AG10803 (cell line): ENCODE measurements around the gene PLA2G4F.
A peak's percentile ranks its signal among the peaks of the same experiment; 100 is the strongest.

Experiments
- DNase-seq: peaks from one replicate; pipeline ENCODE4 v3.0.0; 2010; ENCODE audit warnings: low read depth
- H3K4me3 ChIP-seq: 2 replicates; pipeline ENCODE4 v1.5.1; 2011; ENCODE audit warnings: mild to moderate bottlenecking, low read length, control low read depth
- TF ChIP-seq, protein P1 (sequence below): conservative IDR thresholded peaks from 2 replicates; pipeline ENCODE4 v1.5.1; 2011; ENCODE audit warnings: mild to moderate bottlenecking, low read length, control low read depth, inconsistent platforms

PLA2G4F gene

GRCh38 chr15:42156243-42156922 lies at the start of gene PLA2G4F:
TSS of gene PLA2G4F (minus strand) at chr15:42156636. CDS start at chr15:42156549, 87 bp downstream.
- H3K4me3 ChIP-seq, result no peak within 1 kb of the TSS
- DNase-seq, result no peak
- TF ChIP-seq, protein P1, sequence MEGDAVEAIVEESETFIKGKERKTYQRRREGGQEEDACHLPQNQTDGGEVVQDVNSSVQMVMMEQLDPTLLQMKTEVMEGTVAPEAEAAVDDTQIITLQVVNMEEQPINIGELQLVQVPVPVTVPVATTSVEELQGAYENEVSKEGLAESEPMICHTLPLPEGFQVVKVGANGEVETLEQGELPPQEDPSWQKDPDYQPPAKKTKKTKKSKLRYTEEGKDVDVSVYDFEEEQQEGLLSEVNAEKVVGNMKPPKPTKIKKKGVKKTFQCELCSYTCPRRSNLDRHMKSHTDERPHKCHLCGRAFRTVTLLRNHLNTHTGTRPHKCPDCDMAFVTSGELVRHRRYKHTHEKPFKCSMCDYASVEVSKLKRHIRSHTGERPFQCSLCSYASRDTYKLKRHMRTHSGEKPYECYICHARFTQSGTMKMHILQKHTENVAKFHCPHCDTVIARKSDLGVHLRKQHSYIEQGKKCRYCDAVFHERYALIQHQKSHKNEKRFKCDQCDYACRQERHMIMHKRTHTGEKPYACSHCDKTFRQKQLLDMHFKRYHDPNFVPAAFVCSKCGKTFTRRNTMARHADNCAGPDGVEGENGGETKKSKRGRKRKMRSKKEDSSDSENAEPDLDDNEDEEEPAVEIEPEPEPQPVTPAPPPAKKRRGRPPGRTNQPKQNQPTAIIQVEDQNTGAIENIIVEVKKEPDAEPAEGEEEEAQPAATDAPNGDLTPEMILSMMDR, result no peak

DNA sequence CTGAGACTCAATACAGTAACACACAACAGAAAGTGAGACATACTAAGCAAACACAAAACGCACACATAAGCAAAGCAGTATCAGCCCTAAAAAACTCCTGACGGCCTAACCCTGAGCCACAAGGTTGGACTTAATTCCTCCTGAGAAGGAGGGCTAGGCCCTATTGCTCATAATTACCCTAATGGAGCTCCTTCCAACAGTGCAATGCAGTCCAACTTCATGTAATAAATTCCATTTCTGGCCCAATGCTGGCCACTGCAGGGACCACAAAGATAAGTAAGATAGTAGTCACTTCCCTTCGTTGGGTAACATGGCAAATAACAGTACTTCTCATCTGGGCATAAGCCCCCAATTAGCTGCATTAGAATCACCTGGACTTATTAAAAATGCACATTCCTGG lies 47.5 kb upstream of the PLA2G4F start:
- peak; percentile 39 for DNase-seq
- TF ChIP-seq, protein P1, result no peak

GRCh38 chr15:42202653-42203052 lies 46.2 kb upstream of the PLA2G4F start:
- TF ChIP-seq, protein P1, result no peak
- no peak overlapping the region for H3K4me3 ChIP-seq
- no peak for DNase-seq

More for the DNA sequence above, 47.5 kb upstream of the PLA2G4F start:
- H3K4me3 ChIP-seq, result no peak overlapping the region

GRCh38 chr15:42201801-42202200 lies 45.4 kb upstream of the PLA2G4F start:
- no peak overlapping the region for H3K4me3 ChIP-seq
- no peak for DNase-seq
- TF ChIP-seq, protein P1, result no peak

DNA sequence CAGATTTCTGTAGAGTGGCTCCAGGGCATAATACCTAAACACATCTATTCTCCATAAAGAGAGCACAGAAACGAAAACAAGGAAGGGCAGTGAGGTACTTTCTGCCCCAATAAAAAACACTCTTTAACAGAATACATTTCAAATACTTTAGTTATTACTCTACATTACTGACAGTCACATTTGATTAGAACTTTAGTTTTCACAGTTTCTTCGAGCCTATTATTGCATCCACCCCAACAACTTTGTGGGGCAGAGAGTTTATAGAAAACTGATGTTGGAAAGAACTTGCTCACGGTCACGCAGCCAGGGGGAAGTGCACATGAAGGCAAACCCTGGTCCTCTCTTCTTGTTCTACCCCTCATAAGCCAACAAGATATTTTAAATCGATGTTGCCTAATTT lies 42.7 kb upstream of the PLA2G4F start:
- TF ChIP-seq, protein P1, result no peak
- H3K4me3 ChIP-seq, result no peak overlapping the region
- DNase-seq, result no peak

DNA sequence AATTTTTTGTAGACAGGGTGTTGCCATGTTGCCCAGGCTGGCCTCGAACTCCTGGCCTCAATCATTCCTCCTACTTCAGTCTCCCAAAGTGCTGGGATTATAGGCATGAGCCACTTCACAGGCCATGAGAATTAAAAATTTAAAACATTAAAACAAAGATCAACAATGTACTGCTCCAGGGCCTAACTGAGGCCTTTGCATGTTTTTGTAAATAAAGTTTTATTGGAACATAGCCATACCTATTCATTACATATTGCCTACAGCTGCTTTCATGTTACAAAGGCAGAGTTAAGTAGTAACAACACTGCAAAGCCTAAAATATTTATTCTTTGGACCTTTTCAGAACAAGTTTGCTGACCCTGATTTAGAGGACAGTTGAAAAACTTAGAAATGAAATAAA lies 42.1 kb upstream of the PLA2G4F start:
- TF ChIP-seq, protein P1, result no peak
- no peak overlapping the region for H3K4me3 ChIP-seq
- no peak for DNase-seq

- DNase-seq, result peak; percentile 22
- TF ChIP-seq, protein P1, result no peak
These were observed 38.1 kb upstream of the PLA2G4F start for GRCh38 chr15:42194513-42194912.

More at GRCh38 chr15:42194513-42194912, 38.1 kb upstream of the PLA2G4F start:
- no peak overlapping the region for H3K4me3 ChIP-seq
